Gastrocnemius medialis (tissue), 4 donors: ENCODE data around the gene BRF1. TPM values are rescaled to one million over a fixed set of nuclear protein-coding genes. Genes with fewer than 3 reads are reported as not detected.
A peak's percentile ranks its signal among the peaks of the same experiment; 100 is the strongest.

Experiments used
- ATAC-seq, 2 donors: fragments of 150-250 bp; one replicate each; pipeline ENCODE4 v1.9.1; 2016
- DNase-seq, 2 donors: peaks; one replicate each; pipeline ENCODE4 v3.0.0-alpha.2; 2019
- H3K27ac ChIP-seq, 4 donors: fragments of 200-600 bp; sonication (generic); 1 replicate in 1 of 4; 2 replicates in 3 of 4; pipeline ENCODE4 v1.5.1; 2016 to 2018; ENCODE audit warnings: mild to moderate bottlenecking in 2 of 4, moderate library complexity in 1 of 4
- H3K27me3 ChIP-seq, 3 donors: fragments of 200-600 bp; sonication (generic) in 2 of 3; 1 replicate in 1 of 3; 2 replicates in 2 of 3; pipeline versions ENCODE4 v1.5.1 to v1.6.0; 2016 to 2019; ENCODE audit warnings: mild to moderate bottlenecking in 1 of 3, moderate library complexity in 1 of 3
- H3K36me3 ChIP-seq, 2 donors: fragments of 200-600 bp; sonication (generic) in 1 of 2; one replicate each; pipeline ENCODE4 v1.5.1; 2017 to 2018
- H3K4me1 ChIP-seq, 2 donors: fragments of 200-600 bp; sonication (generic) in 1 of 2; one replicate each; pipeline ENCODE4 v1.5.1; 2016 to 2017; ENCODE audit warnings: mild to moderate bottlenecking in 2 of 2
- H3K4me3 ChIP-seq, 4 donors: fragments of 200-600 bp; sonication (generic) in 3 of 4; 1 replicate in 1 of 4; 2 replicates in 3 of 4; pipeline ENCODE4 v1.5.1; 2016 to 2019; ENCODE audit warnings: mild to moderate bottlenecking in 2 of 4
- H3K9me3 ChIP-seq, 3 donors: fragments of 200-600 bp; sonication (generic) in 2 of 3; 1 replicate in 1 of 3; 2 replicates in 2 of 3; pipeline ENCODE4 v1.5.1; 2016 to 2019
- CTCF ChIP-seq, 5 experiments: fragments of 450-650 bp in 3 of 5; fragments of 200-600 bp in 2 of 5; sonication (generic) in 2 of 5; IDR thresholded peaks in 4 of 5; conservative IDR thresholded peaks in 1 of 5; 1 replicate in 4 of 5; 2 replicates in 1 of 5; pipeline ENCODE4 v1.5.1; 2016 to 2019; ENCODE audit warnings: antibody characterized with exemption in 5 of 5, mild to moderate bottlenecking in 3 of 5, moderate library complexity in 3 of 5
- POLR2A ChIP-seq, 2 donors: fragments of 450-650 bp; IDR thresholded peaks; one replicate each; pipeline ENCODE4 v1.6.1; 2017; ENCODE audit warnings: antibody characterized with exemption in 2 of 2, mild to moderate bottlenecking in 2 of 2, moderate library complexity in 2 of 2
- in situ Hi-C, 4 donors: fragments of 200-750 bp; cut with MboI; loops; one replicate each; pipeline versions ENCODE4 v1.15.0 to v1.8.0; 2017; ENCODE audit warnings: low sequenced_read_pairs in 4 of 4
- intact Hi-C: fragments of 100-400 bp; cut with DNase I; formaldehyde crosslinking; loops from one replicate; pipeline ENCODE4 v1.15.1; 2023; ENCODE audit warnings: low total_unique reads
- total RNA-seq, 4 donors: library from RNA; depleted of rRNA; stranded (reverse); fragments of >200 nt; gene quantifications; one replicate each; pipeline versions ENCODE4 v1.1.0 to v1.2.3, GENCODE V29; 2016

The BRF1 gene
- total RNA-seq, 4 donors from 2014 or later = 19.5 to 27.4 (median 21.4) TPM

GRCh38 chr14:105326891-105327694 lies 26.3 kb upstream of the BRF1 start:
- H3K4me3 ChIP-seq = peak overlapping the region; percentile 21 to 40 (median 29)
- no peaks in the 10 kb centered on the region for H3K36me3 ChIP-seq
- intact Hi-C loops = loop anchor here (5.0 kb wide), 1 partner anchor 160 kb away; the partner anchor contains the start of gene JAG2
- H3K9me3 ChIP-seq = no peaks in the 10 kb centered on the region
- H3K27me3 ChIP-seq = no peaks in the 10 kb centered on the region
- in situ Hi-C loops = loop anchor here in 1 of 4 donors (25.0 kb wide), 1 partner anchor 115 kb away; no protein-coding TSS in a partner anchor
- peaks cover 84 to 85% of the 10 kb centered on the region in 2 donors for H3K4me1 ChIP-seq
- TF ChIP-seq POLR2A (IDR thresholded peaks at IDR 0.05) = peak; percentile 16 to 18
- no peak for TF ChIP-seq CTCF (IDR thresholded peaks at IDR 0.05 in 4 of 5, conservative IDR thresholded peaks at IDR 0.05 in 1 of 5)
- ATAC-seq (peak; percentile 60 to 75), DNase-seq (peak; percentile 74 to 86)
- H3K27ac ChIP-seq = peak overlapping the region; percentile 85 to 94 (median 90)

GRCh38 chr14:105326568-105326867 lies 25.7 kb upstream of the BRF1 start:
- in situ Hi-C loops = loop anchor here in 1 of 4 donors (25.0 kb wide), 1 partner anchor 114 kb away; no protein-coding TSS in a partner anchor

GRCh38 chr14:105325716-105326567 lies 25.1 kb upstream of the BRF1 start:
- Histone ChIP-seq H3K4me1 (peaks cover 82 to 83% of the 10 kb centered on the region in 2 donors), H3K4me3 (no peak overlapping the region), H3K36me3 (no peaks in the 10 kb centered on the region), H3K27ac (peak overlapping the region; percentile 85 to 94 (median 90)), H3K27me3 (no peaks in the 10 kb centered on the region), H3K9me3 (no peaks in the 10 kb centered on the region)
- no peak for ATAC-seq
- intact Hi-C loops = loop anchor here (5.0 kb wide), 1 partner anchor 159 kb away; the partner anchor contains the start of gene JAG2
- no peak for TF ChIP-seq CTCF (IDR thresholded peaks at IDR 0.05 in 4 of 5, conservative IDR thresholded peaks at IDR 0.05 in 1 of 5)
- TF ChIP-seq POLR2A (IDR thresholded peaks at IDR 0.05) = no peak
- no peak for DNase-seq
- in situ Hi-C loops = loop anchor here in 1 of 4 donors (25.0 kb wide), 1 partner anchor 114 kb away; no protein-coding TSS in a partner anchor

More at GRCh38 chr14:105326568-105326867, 25.7 kb upstream of the BRF1 start:
- Histone ChIP-seq H3K4me3 (peak overlapping the region in 2 of 4 donors; percentile 34 to 40), H3K36me3 (no peaks in the 10 kb centered on the region), H3K27ac (peak overlapping the region; percentile 85 to 94 (median 90)), H3K9me3 (no peaks in the 10 kb centered on the region), H3K4me1 (peaks cover 84 to 85% of the 10 kb centered on the region in 2 donors), H3K27me3 (no peaks in the 10 kb centered on the region)
- intact Hi-C loops = loop anchor here (5.0 kb wide), 1 partner anchor 159 kb away; the partner anchor contains the start of gene JAG2
- TF ChIP-seq POLR2A (IDR thresholded peaks at IDR 0.05) (no peak), CTCF (IDR thresholded peaks at IDR 0.05 in 4 of 5, conservative IDR thresholded peaks at IDR 0.05 in 1 of 5) (no peak)
- DNase-seq = no peak
- ATAC-seq = no peak

- in situ Hi-C loops (loop anchor here in 1 of 4 donors (25.0 kb wide), 1 partner anchor 113 kb away; no protein-coding TSS in a partner anchor), intact Hi-C loops (loop anchor here (5.0 kb wide), 1 partner anchor 158 kb away; the partner anchor contains the start of gene JAG2)
- no peak for TF ChIP-seq POLR2A (IDR thresholded peaks at IDR 0.05)
- TF ChIP-seq CTCF (IDR thresholded peaks at IDR 0.05 in 4 of 5, conservative IDR thresholded peaks at IDR 0.05 in 1 of 5) = no peak
- Histone ChIP-seq H3K4me1 (peaks cover 76 to 77% of the 10 kb centered on the region in 2 donors), H3K4me3 (no peak overlapping the region), H3K27ac (peak overlapping the region; percentile 85 to 94 (median 90)), H3K36me3 (no peaks in the 10 kb centered on the region), H3K9me3 (no peaks in the 10 kb centered on the region), H3K27me3 (no peaks in the 10 kb centered on the region)
- DNase-seq (peak in 1 of 2 donors; percentile 88), ATAC-seq (peak in 1 of 2 donors; percentile 56)
Measured at GRCh38 chr14:105325303-105325702, 24.5 kb upstream of the BRF1 start.
